ENCODE measurements around the gene PYDC1. TPM values are rescaled to one million over a fixed set of nuclear protein-coding genes. Genes with fewer than 3 reads are reported as not detected.

PYDC1 gene
- total RNA-seq, 1 experiment from 2014 or later: 1.9 TPM

DNA sequence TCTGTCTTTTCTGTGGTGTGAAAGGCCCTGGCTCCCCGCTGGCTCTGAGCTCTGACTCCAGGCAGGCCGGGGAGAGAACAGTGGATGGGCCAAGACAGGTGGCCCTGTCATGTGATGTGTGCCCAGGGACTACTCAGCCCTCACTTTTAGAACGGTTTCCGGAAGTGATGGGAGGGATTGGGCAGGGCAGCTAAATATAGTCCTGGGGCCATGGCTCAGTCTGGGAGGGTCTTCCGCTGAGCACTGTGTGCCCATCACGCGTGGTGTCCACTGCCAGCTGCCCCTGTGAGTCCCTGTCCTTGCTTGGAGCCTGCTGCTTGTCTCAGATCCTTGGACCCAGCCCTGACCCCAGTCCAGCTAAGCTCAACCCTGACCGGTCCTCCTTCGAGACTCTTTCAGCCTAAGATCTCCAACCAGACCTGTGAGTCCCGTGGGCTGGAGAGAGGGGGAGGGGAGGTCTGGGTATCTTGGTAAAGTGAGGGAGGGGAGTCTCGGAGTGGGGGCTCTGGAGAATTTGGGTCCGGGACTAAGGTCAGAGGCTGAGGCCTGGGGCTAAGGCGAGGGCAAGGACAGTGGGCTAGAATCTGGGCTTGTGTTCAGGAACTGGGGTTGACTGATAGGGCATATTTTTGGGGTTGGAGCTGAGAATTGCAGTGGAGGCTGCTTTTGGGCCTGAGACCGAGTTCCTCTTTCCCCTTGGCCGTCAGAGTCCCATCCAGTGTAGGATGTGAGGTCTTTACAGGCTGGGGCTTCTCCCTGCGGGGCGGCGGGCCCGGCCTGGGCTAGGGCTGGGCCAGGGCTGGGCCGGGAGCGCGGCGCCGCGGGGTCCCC, 2.8 kb downstream of the PYDC1 start, which contains the start of gene TRIM72:
Gene TRIM72 (plus strand): TSS at position 243 of the 831 bp plus-strand sequence. CDS start 620 bp downstream, outside the sequence.
- H3K27me3 Mint-ChIP-seq (ENCODE audit: low read depth): peaks cover 57% of the 10 kb centered on the region
- ChIA-PET CTCF (interaction anchor here (0.6 to 4.9 kb wide), 8 partner anchors 13 to 229 kb away, joined by 3 to 41 read pairs (median 10); partner anchors contain the start of genes HSD3B7 and PYCARD), POLR2A (interaction anchor here (0.6 to 1.9 kb wide), 6 partner anchors 8 to 96 kb away, joined by 3 to 11 read pairs (median 4); partner anchors contain the start of gene KAT8)
- DNase-seq (ENCODE audit: low spot score) (no peak), ATAC-seq (peak; percentile 38)
- H3K9me3 Mint-ChIP-seq: no peaks in the 10 kb centered on the region
- H3K27ac Mint-ChIP-seq: no peak within 1 kb of the TSS
- H3K4me1 Mint-ChIP-seq: peaks cover 30% of the 10 kb centered on the region
- peak within 1 kb of the TSS; percentile 77 for H3K4me3 Mint-ChIP-seq
- TF ChIP-seq, protein P1, sequence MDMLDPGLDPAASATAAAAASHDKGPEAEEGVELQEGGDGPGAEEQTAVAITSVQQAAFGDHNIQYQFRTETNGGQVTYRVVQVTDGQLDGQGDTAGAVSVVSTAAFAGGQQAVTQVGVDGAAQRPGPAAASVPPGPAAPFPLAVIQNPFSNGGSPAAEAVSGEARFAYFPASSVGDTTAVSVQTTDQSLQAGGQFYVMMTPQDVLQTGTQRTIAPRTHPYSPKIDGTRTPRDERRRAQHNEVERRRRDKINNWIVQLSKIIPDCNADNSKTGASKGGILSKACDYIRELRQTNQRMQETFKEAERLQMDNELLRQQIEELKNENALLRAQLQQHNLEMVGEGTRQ (CRISPR knock-in tag; IDR thresholded peaks at IDR 0.05): peak; percentile 71
- TF ChIP-seq, protein P2, sequence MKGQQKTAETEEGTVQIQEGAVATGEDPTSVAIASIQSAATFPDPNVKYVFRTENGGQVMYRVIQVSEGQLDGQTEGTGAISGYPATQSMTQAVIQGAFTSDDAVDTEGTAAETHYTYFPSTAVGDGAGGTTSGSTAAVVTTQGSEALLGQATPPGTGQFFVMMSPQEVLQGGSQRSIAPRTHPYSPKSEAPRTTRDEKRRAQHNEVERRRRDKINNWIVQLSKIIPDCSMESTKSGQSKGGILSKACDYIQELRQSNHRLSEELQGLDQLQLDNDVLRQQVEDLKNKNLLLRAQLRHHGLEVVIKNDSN (CRISPR knock-in tag; IDR thresholded peaks at IDR 0.05): peak; percentile 32; the same call in 1 of the 2 replicates
- TF ChIP-seq PRDM15 (CRISPR knock-in tag; IDR thresholded peaks at IDR 0.05) (peak; percentile 17; the same call in 1 of the 2 replicates), ESRRA (CRISPR knock-in tag; IDR thresholded peaks at IDR 0.05; ENCODE audit: borderline replicate concordance) (no peak)
- H3K36me3 Mint-ChIP-seq: no peaks in the 10 kb centered on the region

DNA sequence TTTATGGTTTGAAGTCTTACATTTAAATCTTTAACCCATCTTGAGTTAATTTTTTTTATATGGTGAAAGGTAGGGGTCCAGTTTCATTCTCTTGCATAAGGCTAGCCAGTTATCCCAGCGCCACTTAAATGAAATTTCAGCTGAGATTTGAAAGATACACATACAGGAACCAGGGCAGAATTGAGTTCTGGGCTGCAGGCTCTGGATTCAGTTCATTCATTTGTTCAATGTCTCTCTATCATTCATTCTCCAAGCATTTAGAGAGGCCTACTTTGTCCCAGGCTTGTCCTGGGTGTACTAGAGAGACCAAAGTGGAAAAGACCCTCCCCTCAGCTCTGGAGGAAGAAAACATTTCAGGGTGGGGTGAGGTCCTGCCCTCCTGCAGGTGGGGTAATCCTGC, 3.6 kb downstream of the PYDC1 start:
- no peak for ATAC-seq
- POLR2A ChIA-PET: interaction anchor here (1.1 to 1.9 kb wide), 2 partner anchors 12 to 96 kb away, joined by 4 to 5 read pairs; partner anchors contain the start of gene KAT8
- Mint-ChIP-seq H3K36me3 (no peaks in the 10 kb centered on the region), H3K4me3 (peak overlapping the region; percentile 56), H3K9me3 (no peaks in the 10 kb centered on the region), H3K27ac (no peak overlapping the region), H3K27me3 (ENCODE audit: low read depth) (peaks cover 51% of the 10 kb centered on the region), H3K4me1 (peaks cover 30% of the 10 kb centered on the region)
- no peak for DNase-seq (ENCODE audit: low spot score)
- CTCF ChIA-PET: interaction anchor here (0.7 to 4.9 kb wide), 4 partner anchors 12 to 170 kb away, joined by 5 to 41 read pairs (median 27); partner anchors contain the start of gene PYCARD
- TF ChIP-seq ZNF121 (CRISPR knock-in tag; IDR thresholded peaks at IDR 0.05): no peak
- no peak for TF ChIP-seq ELF4 (CRISPR knock-in tag; IDR thresholded peaks at IDR 0.05; ENCODE audit: low read depth)
- TF ChIP-seq ERG (CRISPR knock-in tag; IDR thresholded peaks at IDR 0.05): no peak
- no peak for TF ChIP-seq JUN (CRISPR knock-in tag; IDR thresholded peaks at IDR 0.05)
- no peak for TF ChIP-seq FOXJ3 (CRISPR knock-in tag; IDR thresholded peaks at IDR 0.05; ENCODE audit: borderline replicate concordance)
- TF ChIP-seq E2F5 (CRISPR knock-in tag; IDR thresholded peaks at IDR 0.05): no peak
- TF ChIP-seq GRHL2 (CRISPR knock-in tag; IDR thresholded peaks at IDR 0.05; ENCODE audit: insufficient replicate concordance, severe bottlenecking): no peak
- TF ChIP-seq ETV6 (CRISPR knock-in tag; IDR thresholded peaks at IDR 0.05): no peak
- no peak for TF ChIP-seq AR (CRISPR knock-in tag; IDR thresholded peaks at IDR 0.05)
- TF ChIP-seq SOX15 (CRISPR knock-in tag; IDR thresholded peaks at IDR 0.05): no peak
- no peak for TF ChIP-seq ZBTB21 (CRISPR knock-in tag; IDR thresholded peaks at IDR 0.05; ENCODE audit: borderline replicate concordance)
- TF ChIP-seq TCF7 (CRISPR knock-in tag; IDR thresholded peaks at IDR 0.05; ENCODE audit: low read depth): no peak
- TF ChIP-seq, protein P3, sequence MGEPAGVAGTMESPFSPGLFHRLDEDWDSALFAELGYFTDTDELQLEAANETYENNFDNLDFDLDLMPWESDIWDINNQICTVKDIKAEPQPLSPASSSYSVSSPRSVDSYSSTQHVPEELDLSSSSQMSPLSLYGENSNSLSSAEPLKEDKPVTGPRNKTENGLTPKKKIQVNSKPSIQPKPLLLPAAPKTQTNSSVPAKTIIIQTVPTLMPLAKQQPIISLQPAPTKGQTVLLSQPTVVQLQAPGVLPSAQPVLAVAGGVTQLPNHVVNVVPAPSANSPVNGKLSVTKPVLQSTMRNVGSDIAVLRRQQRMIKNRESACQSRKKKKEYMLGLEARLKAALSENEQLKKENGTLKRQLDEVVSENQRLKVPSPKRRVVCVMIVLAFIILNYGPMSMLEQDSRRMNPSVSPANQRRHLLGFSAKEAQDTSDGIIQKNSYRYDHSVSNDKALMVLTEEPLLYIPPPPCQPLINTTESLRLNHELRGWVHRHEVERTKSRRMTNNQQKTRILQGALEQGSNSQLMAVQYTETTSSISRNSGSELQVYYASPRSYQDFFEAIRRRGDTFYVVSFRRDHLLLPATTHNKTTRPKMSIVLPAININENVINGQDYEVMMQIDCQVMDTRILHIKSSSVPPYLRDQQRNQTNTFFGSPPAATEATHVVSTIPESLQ (CRISPR knock-in tag; IDR thresholded peaks at IDR 0.05): no peak
- TF ChIP-seq EMX1 (CRISPR knock-in tag; IDR thresholded peaks at IDR 0.05): no peak
- TF ChIP-seq ATF1 (CRISPR knock-in tag; IDR thresholded peaks at IDR 0.05): no peak

Measured in WTC11 (cell line).